ENCODE data around the gene HRH3.

HRH3 gene

DNA sequence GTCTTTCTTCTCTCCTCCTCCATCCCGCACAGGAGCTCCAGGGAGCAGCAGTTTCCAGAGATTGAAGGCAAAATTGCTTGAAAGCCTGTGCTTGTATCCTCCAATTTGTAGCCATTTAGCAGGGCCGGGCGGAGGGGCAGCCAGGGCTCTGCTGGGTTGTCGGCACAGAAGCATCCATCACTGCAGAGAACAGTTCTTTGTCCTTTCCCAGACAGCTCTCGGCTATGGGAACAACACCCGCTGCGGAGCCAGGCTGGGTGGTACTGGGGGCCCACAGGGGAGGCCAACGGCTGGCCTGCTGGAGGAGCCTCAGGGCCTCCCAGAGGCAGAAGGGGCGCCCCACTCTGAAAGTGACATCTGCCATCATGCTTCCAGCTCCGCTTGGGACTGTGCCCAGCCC is 7.8 kb downstream of the HRH3 start:
- no peak overlapping the region for H3K4me2 ChIP-seq (ENCODE audit: low read length)
- no peaks in the 10 kb centered on the region for H3K36me3 ChIP-seq (ENCODE audit: control insufficient read depth, low read length)
- H3K4me3 ChIP-seq (ENCODE audit: low read length), result no peak overlapping the region
- no peaks in the 10 kb centered on the region for H3K79me2 ChIP-seq (ENCODE audit: control insufficient read depth, low read length)
- TF ChIP-seq, protein P1, sequence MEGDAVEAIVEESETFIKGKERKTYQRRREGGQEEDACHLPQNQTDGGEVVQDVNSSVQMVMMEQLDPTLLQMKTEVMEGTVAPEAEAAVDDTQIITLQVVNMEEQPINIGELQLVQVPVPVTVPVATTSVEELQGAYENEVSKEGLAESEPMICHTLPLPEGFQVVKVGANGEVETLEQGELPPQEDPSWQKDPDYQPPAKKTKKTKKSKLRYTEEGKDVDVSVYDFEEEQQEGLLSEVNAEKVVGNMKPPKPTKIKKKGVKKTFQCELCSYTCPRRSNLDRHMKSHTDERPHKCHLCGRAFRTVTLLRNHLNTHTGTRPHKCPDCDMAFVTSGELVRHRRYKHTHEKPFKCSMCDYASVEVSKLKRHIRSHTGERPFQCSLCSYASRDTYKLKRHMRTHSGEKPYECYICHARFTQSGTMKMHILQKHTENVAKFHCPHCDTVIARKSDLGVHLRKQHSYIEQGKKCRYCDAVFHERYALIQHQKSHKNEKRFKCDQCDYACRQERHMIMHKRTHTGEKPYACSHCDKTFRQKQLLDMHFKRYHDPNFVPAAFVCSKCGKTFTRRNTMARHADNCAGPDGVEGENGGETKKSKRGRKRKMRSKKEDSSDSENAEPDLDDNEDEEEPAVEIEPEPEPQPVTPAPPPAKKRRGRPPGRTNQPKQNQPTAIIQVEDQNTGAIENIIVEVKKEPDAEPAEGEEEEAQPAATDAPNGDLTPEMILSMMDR (IDR thresholded peaks at IDR 0.05; ENCODE audit: low read depth, low read length, poor library complexity, severe bottlenecking), result no peak
- TF ChIP-seq EZH2phosphoT487 (IDR thresholded peaks at IDR 0.05; ENCODE audit: borderline replicate concordance, low read length), result no peak
- no peaks in the 10 kb centered on the region for H3K9me2 ChIP-seq (replicated peaks; ENCODE audit: control insufficient read depth, low read length)
- peaks cover 27% of the 10 kb centered on the region for H3K4me1 ChIP-seq (ENCODE audit: control insufficient read depth, low read length)
- no peaks in the 10 kb centered on the region for H3K9me3 ChIP-seq (ENCODE audit: control insufficient read depth, insufficient read depth, low read length)
- no peaks in the 10 kb centered on the region for H3F3A ChIP-seq (ENCODE audit: control insufficient read depth, insufficient read depth)
- H3K27ac ChIP-seq (ENCODE audit: low read depth, low read length), result no peak overlapping the region
- peaks cover 18% of the 10 kb centered on the region; the same call in 1 of the 2 replicates for H3K27me3 ChIP-seq (ENCODE audit: control insufficient read depth, low read length)
- H4K20me1 ChIP-seq (ENCODE audit: control insufficient read depth, insufficient read depth, low read depth, low read length), result no peaks in the 10 kb centered on the region

DNA sequence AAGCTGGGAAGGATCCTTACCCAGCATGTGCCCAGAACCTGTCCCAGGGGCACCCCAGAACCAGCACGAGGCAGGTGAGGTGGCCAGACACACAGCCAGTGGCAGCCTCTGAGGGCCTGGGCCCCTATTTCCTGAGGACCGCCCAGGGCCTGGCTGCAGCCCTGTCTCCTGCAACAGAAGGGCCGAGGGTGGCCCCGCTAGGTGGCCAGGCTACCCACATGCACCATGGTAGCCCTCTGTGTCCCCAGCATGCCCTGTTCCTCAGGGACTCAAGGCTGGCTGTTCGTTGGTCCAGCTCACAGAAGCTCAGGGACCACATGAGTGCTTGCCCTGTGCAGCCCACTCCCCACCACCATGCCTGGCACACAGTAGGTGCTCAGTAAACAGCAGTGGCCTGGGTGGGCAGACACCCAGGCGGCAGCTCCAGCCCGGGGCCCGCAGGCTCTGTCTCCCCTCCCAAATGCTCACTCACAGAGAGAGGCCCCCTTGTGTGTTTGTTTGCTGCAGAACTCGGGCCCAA is 8.2 kb downstream of the HRH3 start:
- peaks cover 22% of the 10 kb centered on the region for H3K4me1 ChIP-seq (ENCODE audit: control insufficient read depth, low read length)
- peaks cover 18% of the 10 kb centered on the region; the same call in 1 of the 2 replicates for H3K27me3 ChIP-seq (ENCODE audit: control insufficient read depth, low read length)
- H3K79me2 ChIP-seq (ENCODE audit: control insufficient read depth, low read length), result no peaks in the 10 kb centered on the region
- H3K9me3 ChIP-seq (ENCODE audit: control insufficient read depth, insufficient read depth, low read length), result no peaks in the 10 kb centered on the region
- no peak overlapping the region for H3K4me2 ChIP-seq (ENCODE audit: low read length)
- H3K4me3 ChIP-seq (ENCODE audit: low read length), result no peak overlapping the region
- no peaks in the 10 kb centered on the region for H3K36me3 ChIP-seq (ENCODE audit: control insufficient read depth, low read length)
- H3F3A ChIP-seq (ENCODE audit: control insufficient read depth, insufficient read depth), result no peaks in the 10 kb centered on the region
- TF ChIP-seq, protein P1 (IDR thresholded peaks at IDR 0.05; ENCODE audit: low read depth, low read length, poor library complexity, severe bottlenecking), result no peak
- TF ChIP-seq EZH2phosphoT487 (IDR thresholded peaks at IDR 0.05; ENCODE audit: borderline replicate concordance, low read length), result no peak
- H4K20me1 ChIP-seq (ENCODE audit: control insufficient read depth, insufficient read depth, low read depth, low read length), result no peaks in the 10 kb centered on the region
- H3K9me2 ChIP-seq (replicated peaks; ENCODE audit: control insufficient read depth, low read length), result no peaks in the 10 kb centered on the region
- H3K27ac ChIP-seq (ENCODE audit: low read depth, low read length), result no peak overlapping the region

DNA sequence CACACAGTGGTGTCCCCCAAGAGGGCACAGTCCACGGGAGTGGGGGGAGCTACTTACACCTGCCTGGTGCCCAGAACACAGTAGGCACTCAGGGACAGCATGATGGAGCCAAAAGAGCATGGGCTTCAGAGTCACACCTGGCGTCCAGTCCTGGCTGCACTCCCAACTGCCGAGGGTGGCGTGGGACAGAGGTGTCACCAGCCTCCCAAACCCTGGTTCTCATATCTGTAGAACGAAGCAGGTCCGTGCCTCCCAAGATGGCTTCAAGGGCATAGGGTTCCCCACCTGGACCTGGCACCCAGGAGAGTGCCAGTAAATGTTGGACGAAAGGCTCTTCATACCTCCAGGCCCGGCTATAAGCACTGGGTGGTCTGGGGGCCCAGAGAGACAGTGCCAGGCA is 8.9 kb downstream of the HRH3 start:
- H3K9me2 ChIP-seq (replicated peaks; ENCODE audit: control insufficient read depth, low read length), result no peaks in the 10 kb centered on the region
- peaks cover 18% of the 10 kb centered on the region; the same call in 1 of the 2 replicates for H3K27me3 ChIP-seq (ENCODE audit: control insufficient read depth, low read length)
- no peak overlapping the region for H3K4me3 ChIP-seq (ENCODE audit: low read length)
- H3K9me3 ChIP-seq (ENCODE audit: control insufficient read depth, insufficient read depth, low read length), result no peaks in the 10 kb centered on the region
- no peaks in the 10 kb centered on the region for H3K36me3 ChIP-seq (ENCODE audit: control insufficient read depth, low read length)
- H3F3A ChIP-seq (ENCODE audit: control insufficient read depth, insufficient read depth), result no peaks in the 10 kb centered on the region
- H3K27ac ChIP-seq (ENCODE audit: low read depth, low read length), result no peak overlapping the region
- H3K4me2 ChIP-seq (ENCODE audit: low read length), result no peak overlapping the region
- H3K4me1 ChIP-seq (ENCODE audit: control insufficient read depth, low read length), result peaks cover 16% of the 10 kb centered on the region
- no peaks in the 10 kb centered on the region for H3K79me2 ChIP-seq (ENCODE audit: control insufficient read depth, low read length)
- H4K20me1 ChIP-seq (ENCODE audit: control insufficient read depth, insufficient read depth, low read depth, low read length), result no peaks in the 10 kb centered on the region
- TF ChIP-seq, protein P1 (IDR thresholded peaks at IDR 0.05; ENCODE audit: low read depth, low read length, poor library complexity, severe bottlenecking), result no peak
- no peak for TF ChIP-seq EZH2phosphoT487 (IDR thresholded peaks at IDR 0.05; ENCODE audit: borderline replicate concordance, low read length)
